HEK293 (cell line): ENCODE results near the gene DENND1A.

Experiments
- CTCF ChIA-PET: fragments of 350-600 bp; formaldehyde crosslinking; extraction: SDS; loops from one replicate; lab custom pipeline; 2021; ENCODE audit warnings: antibody characterized with exemption; lab: Yijun Ruan, JAX
- POLR2A ChIA-PET: fragments of 300-600 bp; formaldehyde crosslinking; extraction: SDS; loops from one replicate; lab custom pipeline; 2020; ENCODE audit warnings: antibody characterized with exemption, inconsistent platforms; lab: Yijun Ruan, JAX
- H3K27ac ChIP-seq: fragments of 200-500 bp; sonication (Bioruptor generic); 2 replicates; pipeline ENCODE4 v1.5.1; 2014; ENCODE audit warnings: low read depth, low read length, control low read depth, inconsistent platforms; ENCODE audit errors: extremely low read depth
- H3K36me3 ChIP-seq, 2 experiments: fragments of 200-500 bp in 1 of 2; sonication (Bioruptor generic) in 1 of 2; 1 replicate in 1 of 2; 2 replicates in 1 of 2; pipeline ENCODE4 v1.5.1; 2014 to 2017; ENCODE audit warnings: inconsistent platforms in 2 of 2, low read length in 2 of 2; ENCODE audit not compliant: control insufficient read depth in 2 of 2, insufficient read depth in 1 of 2
- H3K4me1 ChIP-seq: fragments of 200-500 bp; sonication (Bioruptor generic); 2 replicates; pipeline ENCODE4 v1.5.1; 2014; ENCODE audit warnings: mild to moderate bottlenecking, low read length, inconsistent platforms; ENCODE audit not compliant: control insufficient read depth, insufficient read depth
- H3K4me3 ChIP-seq: 2 replicates; pipeline ENCODE4 v1.5.1; 2011; ENCODE audit warnings: low read depth, mild to moderate bottlenecking, control low read depth, low read length, moderate library complexity
- H3K9me3 ChIP-seq: fragments of 200-500 bp; sonication (Bioruptor generic); 2 replicates; pipeline ENCODE4 v1.5.1; 2014; ENCODE audit warnings: low read depth, low read length, inconsistent platforms; ENCODE audit not compliant: control insufficient read depth, insufficient read depth
- BCL11B ChIP-seq: fragments of 450-650 bp; formaldehyde crosslinking; IDR thresholded peaks from 2 replicates; pipeline ENCODE4 v1.5.1; 2016; ENCODE audit warnings: low read depth, missing biosample characterization, missing genetic modification characterization
- KLF7 ChIP-seq: fragments of 450-650 bp; formaldehyde crosslinking; IDR thresholded peaks from 2 replicates; pipeline ENCODE4 v1.5.1; 2016; ENCODE audit warnings: missing biosample characterization, missing genetic modification characterization, borderline replicate concordance
- PRDM10 ChIP-seq: fragments of 450-650 bp; formaldehyde crosslinking; IDR thresholded peaks from 2 replicates; pipeline ENCODE4 v1.5.1; 2016; ENCODE audit warnings: missing biosample characterization, missing genetic modification characterization
- ZBTB11 ChIP-seq: fragments of 450-650 bp; formaldehyde crosslinking; conservative IDR thresholded peaks from 2 replicates; pipeline ENCODE4 v1.5.1; 2016; ENCODE audit warnings: low read depth, missing biosample characterization, missing genetic modification characterization
- ZBTB20 ChIP-seq: fragments of 450-650 bp; formaldehyde crosslinking; IDR thresholded peaks from 2 replicates; pipeline ENCODE4 v1.5.1; 2016; ENCODE audit warnings: missing biosample characterization, missing genetic modification characterization
- ZIC2 ChIP-seq: fragments of 450-650 bp; formaldehyde crosslinking; IDR thresholded peaks from 2 replicates; pipeline ENCODE4 v1.5.1; 2016; ENCODE audit warnings: missing biosample characterization, missing genetic modification characterization
- ZNF121 ChIP-seq: fragments of 450-650 bp; formaldehyde crosslinking; IDR thresholded peaks from 2 replicates; pipeline ENCODE4 v1.5.1; 2016; ENCODE audit warnings: missing biosample characterization, missing genetic modification characterization
- ZNF16 ChIP-seq: fragments of 450-650 bp; formaldehyde crosslinking; IDR thresholded peaks from 2 replicates; pipeline ENCODE4 v1.5.1; 2016; ENCODE audit warnings: low read depth, missing biosample characterization, missing genetic modification characterization
- ZNF169 ChIP-seq: fragments of 450-650 bp; formaldehyde crosslinking; IDR thresholded peaks from 2 replicates; pipeline ENCODE4 v1.5.1; 2016; ENCODE audit warnings: missing biosample characterization, missing genetic modification characterization
- ZNF184 ChIP-seq: fragments of 450-650 bp; IDR thresholded peaks from 2 replicates; pipeline ENCODE4 v1.5.1; 2018; ENCODE audit warnings: missing biosample characterization, mild to moderate bottlenecking, missing genetic modification characterization
- ZNF223 ChIP-seq: fragments of 450-650 bp; formaldehyde crosslinking; IDR thresholded peaks from 2 replicates; pipeline ENCODE4 v1.5.1; 2016; ENCODE audit warnings: missing biosample characterization, missing genetic modification characterization
- ZNF26 ChIP-seq: fragments of 450-650 bp; formaldehyde crosslinking; IDR thresholded peaks from 2 replicates; pipeline ENCODE4 v1.5.1; 2016; ENCODE audit warnings: missing biosample characterization, missing genetic modification characterization
- ZNF324 ChIP-seq: fragments of 450-650 bp; formaldehyde crosslinking; IDR thresholded peaks from 2 replicates; pipeline ENCODE4 v1.5.1; 2016; ENCODE audit warnings: missing biosample characterization, missing genetic modification characterization
- ZNF560 ChIP-seq: fragments of 450-650 bp; formaldehyde crosslinking; IDR thresholded peaks from 2 replicates; pipeline ENCODE4 v1.5.1; 2017; ENCODE audit warnings: missing biosample characterization, missing genetic modification characterization, borderline replicate concordance
- ZNF677 ChIP-seq: fragments of 450-650 bp; IDR thresholded peaks from 2 replicates; pipeline ENCODE4 v1.5.0; 2018; ENCODE audit warnings: missing biosample characterization, mild to moderate bottlenecking, missing genetic modification characterization, moderate library complexity
- ZNF707 ChIP-seq: fragments of 450-650 bp; formaldehyde crosslinking; IDR thresholded peaks from 2 replicates; pipeline ENCODE4 v1.5.1; 2016; ENCODE audit warnings: missing biosample characterization, missing genetic modification characterization
- ZNF837 ChIP-seq: fragments of 450-650 bp; formaldehyde crosslinking; IDR thresholded peaks from 2 replicates; pipeline ENCODE4 v1.5.1; 2016; ENCODE audit warnings: missing biosample characterization, missing genetic modification characterization
- ZSCAN16 ChIP-seq: fragments of 450-650 bp; formaldehyde crosslinking; IDR thresholded peaks from 2 replicates; pipeline ENCODE4 v1.5.1; 2016; ENCODE audit warnings: missing biosample characterization, missing genetic modification characterization

Gene DENND1A

GRCh38 chr9:123524866-123525265 is 405.1 kb downstream of the DENND1A start (continued):
- TF ChIP-seq PRDM10 (tag by site-specific recombination), result no peak
- no peak for TF ChIP-seq ZBTB20 (tag by site-specific recombination)
- TF ChIP-seq ZNF837 (tag by site-specific recombination), result no peak
- TF ChIP-seq ZNF677 (tag by site-specific recombination), result no peak
- no peak for TF ChIP-seq ZNF121 (tag by site-specific recombination)

GRCh38 chr9:123523845-123524244 is 406.1 kb downstream of the DENND1A start:
- ChIA-PET CTCF (no interaction called here), POLR2A (interaction anchor here (0.5 kb wide), 1 partner anchor 1651 kb away, joined by 3 read pairs; no protein-coding TSS in a partner anchor)
- no peaks in the 10 kb centered on the region for H3K9me3 ChIP-seq
- H3K4me1 ChIP-seq, result no peaks in the 10 kb centered on the region
- H3K4me3 ChIP-seq, result no peak overlapping the region
- no peaks in the 10 kb centered on the region for H3K36me3 ChIP-seq
- no peak for TF ChIP-seq ZNF169 (tag by site-specific recombination)
- no peak for TF ChIP-seq ZNF707
- TF ChIP-seq ZBTB11, result no peak
- TF ChIP-seq KLF7, result no peak
- no peak for TF ChIP-seq ZIC2 (tag by site-specific recombination)
- H3K27ac ChIP-seq, result no peak overlapping the region

GRCh38 chr9:123523001-123523400 is 406.9 kb downstream of the DENND1A start:
- ChIA-PET POLR2A (interaction anchor here (0.5 kb wide), 1 partner anchor 1650 kb away, joined by 3 read pairs; no protein-coding TSS in a partner anchor), CTCF (no interaction called here)

More at GRCh38 chr9:123523001-123523400, 406.9 kb downstream of the DENND1A start:
- no peaks in the 10 kb centered on the region for H3K36me3 ChIP-seq
- no peak overlapping the region for H3K4me3 ChIP-seq
- H3K9me3 ChIP-seq, result no peaks in the 10 kb centered on the region
- no peaks in the 10 kb centered on the region for H3K4me1 ChIP-seq
- TF ChIP-seq KLF7 (no peak), ZNF324 (tag by site-specific recombination) (no peak), ZNF184 (tag by site-specific recombination) (no peak), ZSCAN16 (no peak), BCL11B (tag by site-specific recombination) (no peak), ZNF16 (tag by site-specific recombination) (no peak), ZNF560 (tag by site-specific recombination) (no peak), ZNF223 (tag by site-specific recombination) (no peak), ZNF26 (tag by site-specific recombination) (no peak)
- TF ChIP-seq, all 188 proteins: peak for 0
- no peak overlapping the region for H3K27ac ChIP-seq
